HG03060 (cell line): ENCODE data around the gene UPK3B.
A peak's percentile ranks its signal among the peaks of the same experiment; 100 is the strongest.
"Not testable (repeated sequence)": the region's sequence is repeated elsewhere in the genome, so short reads cannot be mapped to it uniquely, and the experiment has no call there.

Source experiments
- ATAC-seq: cut with Tn5 transposase; IDR thresholded peaks from one replicate; pipeline ENCODE4 v1.9.1; 2021; ENCODE audit warnings: low read depth, moderate number of reproducible peaks; ENCODE audit not compliant: unreplicated experiment

Gene UPK3B

GRCh38 chr7:76486618-76487017 is 23.7 kb upstream of the UPK3B start:
- ATAC-seq, result peak; percentile 98

DNA sequence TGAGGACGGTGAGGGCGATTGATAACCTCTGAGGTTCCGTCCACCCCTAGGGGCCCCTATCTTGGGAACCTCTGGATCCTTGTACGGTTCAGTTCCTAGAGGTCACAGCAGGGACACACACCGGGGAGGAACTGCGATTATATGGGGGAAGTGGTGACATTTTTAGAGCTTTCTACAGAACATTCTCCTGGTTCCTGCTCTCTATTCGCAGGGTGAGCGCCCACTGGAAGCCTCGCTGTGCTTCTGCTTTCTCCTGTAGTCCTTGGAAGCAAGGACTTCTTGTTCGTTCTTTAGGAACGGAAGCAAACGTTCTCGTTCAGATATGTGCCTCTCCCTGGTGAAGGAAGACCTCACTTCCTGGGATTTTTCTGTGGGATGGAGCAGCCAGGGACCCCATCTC is 22.4 kb upstream of the UPK3B start:
- ATAC-seq, result not testable (repeated sequence)

GRCh38 chr7:76492139-76492538 is 18.2 kb upstream of the UPK3B start:
- ATAC-seq, result not testable (repeated sequence)

DNA sequence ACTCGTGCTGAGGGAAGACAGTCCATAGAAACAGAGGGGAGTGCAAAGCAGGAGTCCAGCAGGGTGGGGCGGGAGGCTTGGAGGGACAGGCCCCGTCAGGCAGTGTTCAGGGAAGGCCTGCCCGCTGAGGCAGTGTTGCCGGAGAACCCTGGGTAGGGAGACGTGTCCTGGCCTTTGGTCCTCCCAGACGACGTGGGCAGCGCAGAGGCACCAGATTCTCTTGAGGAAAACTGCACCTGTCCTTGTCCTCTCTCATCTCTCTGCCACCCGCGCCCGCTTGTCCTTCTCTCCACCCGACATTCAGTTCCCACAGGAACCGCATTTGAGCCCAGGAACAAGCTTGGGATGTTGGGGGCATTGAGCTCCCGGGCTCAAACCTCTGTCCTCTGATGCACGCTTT is 14.6 kb upstream of the UPK3B start:
- not testable (repeated sequence) for ATAC-seq

GRCh38 chr7:76497918-76498582 is 12.3 kb upstream of the UPK3B start:
- ATAC-seq, result not testable (repeated sequence)

DNA sequence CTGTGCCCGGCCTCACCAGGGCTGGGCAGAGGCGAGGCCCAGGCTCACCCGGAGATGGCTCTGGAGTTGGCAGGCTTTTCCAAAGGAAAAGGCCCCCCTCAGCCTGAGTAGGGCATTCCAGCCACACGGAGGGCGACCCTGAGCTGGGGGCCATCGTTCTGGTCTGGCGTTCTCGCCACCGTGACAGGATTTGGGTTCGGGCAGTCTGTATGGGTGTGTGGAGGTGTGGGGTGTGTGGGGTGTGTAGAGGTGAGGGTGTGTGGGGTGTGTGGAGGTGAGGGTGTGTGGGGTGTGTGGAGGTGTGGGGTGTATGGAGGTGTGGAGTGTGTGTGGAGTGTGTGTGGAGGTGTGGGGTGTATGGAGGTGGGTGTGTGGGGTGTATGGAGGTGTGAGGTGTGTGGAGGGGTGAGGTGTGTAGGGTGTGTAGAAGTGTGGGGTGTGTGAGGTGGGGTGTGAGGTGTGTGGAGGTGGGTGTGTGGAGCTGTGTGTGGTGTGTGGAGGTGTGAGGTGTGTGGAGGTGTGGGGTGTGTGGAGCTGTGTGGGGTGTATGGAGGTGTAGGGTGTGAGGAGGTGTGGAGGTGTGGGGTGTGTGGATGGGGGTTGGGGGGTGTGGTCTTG is 11.7 kb upstream of the UPK3B start:
- not testable (repeated sequence) for ATAC-seq

- ATAC-seq, result not testable (repeated sequence)
Measured at GRCh38 chr7:76499201-76499923, 11.0 kb upstream of the UPK3B start.

GRCh38 chr7:76499924-76500241 is 10.5 kb upstream of the UPK3B start:
- ATAC-seq, result not testable (repeated sequence)

DNA sequence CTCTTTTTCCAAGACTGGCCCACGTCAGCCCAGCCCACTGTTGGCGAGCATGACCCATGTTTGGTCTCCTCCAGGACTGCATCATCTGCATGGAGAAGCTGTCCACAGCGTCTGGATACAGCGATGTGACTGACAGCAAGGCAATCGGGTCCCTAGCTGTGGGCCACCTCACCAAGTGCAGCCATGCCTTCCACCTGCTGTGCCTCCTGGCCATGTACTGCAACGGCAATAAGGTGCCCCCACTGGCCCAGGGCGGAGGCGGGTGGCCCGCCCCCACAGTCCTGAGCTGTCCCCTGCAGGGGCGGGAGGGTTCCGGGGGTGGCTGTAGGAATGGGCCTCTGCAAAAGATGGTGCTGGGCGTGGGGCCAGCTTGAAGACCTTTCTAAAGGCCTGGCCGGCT is 8.1 kb upstream of the UPK3B start:
- not testable (repeated sequence) for ATAC-seq

- not testable (repeated sequence) for ATAC-seq
Measured at GRCh38 chr7:76502836-76503235, 7.5 kb upstream of the UPK3B start.

GRCh38 chr7:76503244-76503643 is 7.1 kb upstream of the UPK3B start:
- not testable (repeated sequence) for ATAC-seq

GRCh38 chr7:76504351-76505167 is 5.8 kb upstream of the UPK3B start:
- ATAC-seq, result not testable (repeated sequence)

DNA sequence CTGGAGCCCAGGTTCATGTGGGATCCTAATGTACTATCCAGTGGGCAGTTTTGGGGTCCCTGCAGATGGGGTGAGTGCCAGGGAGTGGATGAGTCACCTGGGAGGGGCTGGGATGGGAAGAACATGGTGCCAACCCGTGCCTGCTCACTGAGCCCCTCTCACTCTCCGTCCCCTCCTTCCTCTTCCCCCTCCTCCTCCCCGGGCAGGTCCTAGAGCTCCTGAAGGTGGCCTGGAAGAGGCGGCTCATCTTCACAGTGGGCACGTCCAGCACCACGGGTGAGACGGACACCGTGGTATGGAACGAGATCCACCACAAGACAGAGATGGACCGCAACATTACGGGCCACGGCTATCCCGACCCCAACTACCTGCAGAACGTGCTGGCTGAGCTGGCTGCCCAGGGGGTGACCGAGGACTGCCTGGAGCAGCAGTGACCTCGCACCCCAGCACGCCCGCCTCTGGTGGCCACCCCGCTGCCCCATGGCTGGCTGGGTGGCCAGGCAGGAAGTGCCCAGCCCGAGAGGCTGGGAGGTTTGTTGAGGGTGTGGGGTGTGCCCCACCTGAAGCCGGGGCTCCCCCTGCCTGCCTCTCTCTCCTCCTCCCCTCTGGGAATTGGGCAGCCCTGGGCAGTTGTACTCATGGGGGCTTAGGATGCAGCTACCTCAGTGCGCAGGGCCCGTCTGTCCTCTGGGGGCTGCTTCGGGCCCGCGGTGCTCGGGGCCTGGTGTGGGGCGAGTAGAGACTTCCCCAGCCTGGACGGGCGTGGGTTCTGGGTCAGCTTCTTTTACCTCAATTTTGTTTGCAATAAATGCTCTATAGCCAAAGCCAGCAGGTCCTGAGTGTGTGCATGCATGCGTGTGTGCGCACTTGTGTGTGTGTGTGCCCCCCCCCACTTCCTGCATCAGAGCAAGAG is 4.9 kb upstream of the UPK3B start:
- no peak for ATAC-seq

DNA sequence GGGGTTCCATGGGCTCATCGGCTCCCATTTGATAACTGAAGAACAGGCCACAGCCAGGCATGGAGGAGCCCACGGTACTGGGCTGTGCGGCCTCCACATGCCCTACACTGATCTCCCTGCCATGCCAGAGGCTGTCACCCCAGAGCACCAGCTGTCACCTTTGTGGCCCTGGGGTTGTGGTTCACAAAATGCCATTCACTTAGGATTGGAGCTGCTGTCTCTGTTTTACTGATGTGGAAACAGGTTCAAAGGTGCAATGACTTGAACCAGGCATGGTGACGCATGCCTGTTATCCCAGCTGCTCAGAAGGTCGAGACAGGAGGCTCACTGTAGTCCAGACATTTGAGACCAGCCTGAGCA is 4.3 kb upstream of the UPK3B start:
- ATAC-seq, result no peak

- ATAC-seq, result not testable (repeated sequence)
Measured at GRCh38 chr7:76506643-76507042, 3.7 kb upstream of the UPK3B start.

- no peak for ATAC-seq
Measured at GRCh38 chr7:76507723-76508406, 2.5 kb upstream of the UPK3B start.

DNA sequence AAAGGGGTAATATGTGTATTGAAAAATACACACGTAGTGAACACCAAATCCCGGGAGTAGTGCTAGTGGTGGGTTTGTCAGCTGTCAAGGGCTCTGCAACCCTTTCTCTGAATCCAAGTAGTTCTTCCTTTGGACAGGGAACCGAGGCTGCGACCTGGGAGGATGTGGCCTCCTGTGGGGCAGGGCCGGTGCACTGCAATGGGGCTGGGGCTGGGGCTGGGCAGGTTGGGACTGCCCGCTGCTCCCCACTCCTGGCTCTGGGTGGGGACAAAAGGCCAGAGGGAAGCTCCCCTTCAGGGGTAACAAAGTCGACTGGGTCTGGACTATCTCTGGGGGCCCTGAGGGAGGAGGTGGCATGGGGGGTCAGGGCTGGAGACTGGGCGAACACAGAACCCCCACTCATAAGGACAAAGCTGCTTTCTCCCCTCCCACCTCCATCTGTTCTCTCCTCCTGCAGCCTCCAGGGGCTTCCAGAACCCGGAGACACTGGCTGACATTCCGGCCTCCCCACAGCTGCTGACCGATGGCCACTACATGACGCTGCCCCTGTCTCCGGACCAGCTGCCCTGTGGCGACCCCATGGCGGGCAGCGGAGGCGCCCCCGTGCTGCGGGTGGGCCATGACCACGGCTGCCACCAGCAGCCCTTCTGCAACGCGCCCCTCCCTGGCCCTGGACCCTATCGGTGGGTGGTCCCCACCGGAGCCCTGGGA is 1.0 kb downstream of the UPK3B start:
- not testable (repeated sequence) for ATAC-seq

GRCh38 chr7:76511911-76512885 is 1.8 kb downstream of the UPK3B start:
- not testable (repeated sequence) for ATAC-seq
